22Rv1 (cell line): ENCODE data around the gene AKT3.

Source experiments
- H3K27ac ChIP-seq: fragments of 450-650 bp; 2 replicates; pipeline ENCODE4 v1.5.1; 2017
- CTCF ChIP-seq: fragments of 450-650 bp; IDR thresholded peaks from 2 replicates; pipeline ENCODE4 v1.5.1; 2017; ENCODE audit warnings: mild to moderate bottlenecking
- ZFX ChIP-seq: fragments of 450-650 bp; IDR thresholded peaks from 2 replicates; pipeline ENCODE4 v1.6.1; 2017; ENCODE audit warnings: antibody characterized with exemption, borderline replicate concordance

Gene AKT3

DNA sequence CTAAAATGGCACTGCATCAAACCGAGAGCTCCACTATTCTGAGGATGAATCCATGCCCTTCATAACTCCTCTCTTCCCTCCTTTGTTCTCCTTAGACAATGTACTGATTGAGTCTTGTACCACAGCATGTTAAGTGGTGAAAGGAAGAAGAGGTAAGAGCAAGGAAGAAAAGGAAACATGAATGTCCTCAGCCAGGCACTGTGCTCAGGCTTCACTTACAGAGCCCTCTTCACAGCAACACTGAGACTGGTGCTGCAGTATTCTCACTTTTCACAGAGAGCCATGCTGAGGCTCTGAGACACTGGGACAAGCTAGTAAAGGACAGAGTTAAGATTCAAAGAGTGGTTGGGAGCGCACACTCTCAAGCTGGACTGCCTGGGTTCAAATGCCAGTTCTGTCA, 143.5 kb downstream of the AKT3 start:
- H3K27ac ChIP-seq: no peak overlapping the region
- TF ChIP-seq ZFX (no peak), CTCF (no peak)

- TF ChIP-seq ZFX (no peak), CTCF (no peak)
- no peak overlapping the region for H3K27ac ChIP-seq
These were observed 144.5 kb downstream of the AKT3 start for GRCh38 chr1:243705585-243705984.

DNA sequence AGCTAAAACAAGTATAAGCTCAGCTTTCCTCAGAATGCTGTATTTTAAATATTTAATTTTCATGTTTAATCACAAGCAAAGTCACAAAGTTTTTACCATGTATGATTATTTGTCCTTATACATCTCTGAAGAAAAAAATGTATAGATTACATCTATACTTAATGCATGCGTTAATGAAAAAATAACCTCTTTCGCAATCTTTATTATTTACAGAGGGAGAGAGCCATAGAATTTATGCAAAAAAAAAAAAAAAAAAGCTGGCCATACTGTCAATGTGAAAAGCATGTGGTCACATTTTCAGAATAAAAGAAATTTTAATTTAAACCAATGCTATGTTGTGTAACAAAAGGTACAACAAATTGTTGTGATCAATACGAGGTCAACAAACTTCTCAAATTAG, 148.2 kb downstream of the AKT3 start:
- no peak overlapping the region for H3K27ac ChIP-seq
- TF ChIP-seq ZFX (no peak), CTCF (no peak)

DNA sequence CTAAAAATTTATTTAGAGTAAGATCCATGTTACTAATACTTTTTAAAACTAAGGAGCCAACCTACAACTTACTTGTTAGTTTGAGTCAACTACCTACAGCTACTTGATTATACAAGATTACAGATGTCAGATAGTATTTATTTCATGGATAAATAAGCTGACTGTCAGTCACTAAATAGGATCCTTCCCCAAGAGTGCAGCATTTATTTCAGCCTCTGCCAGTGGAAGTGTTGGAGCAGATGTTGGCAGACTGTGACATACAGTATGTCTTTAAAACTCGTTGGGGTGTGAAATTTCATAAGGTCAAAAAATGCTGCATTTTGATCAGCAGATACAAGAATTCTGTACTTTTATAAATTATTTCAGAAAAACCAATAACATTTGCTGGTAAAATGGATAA, 156.2 kb downstream of the AKT3 start:
- no peak overlapping the region for H3K27ac ChIP-seq
- TF ChIP-seq CTCF: no peak
- no peak for TF ChIP-seq ZFX

DNA sequence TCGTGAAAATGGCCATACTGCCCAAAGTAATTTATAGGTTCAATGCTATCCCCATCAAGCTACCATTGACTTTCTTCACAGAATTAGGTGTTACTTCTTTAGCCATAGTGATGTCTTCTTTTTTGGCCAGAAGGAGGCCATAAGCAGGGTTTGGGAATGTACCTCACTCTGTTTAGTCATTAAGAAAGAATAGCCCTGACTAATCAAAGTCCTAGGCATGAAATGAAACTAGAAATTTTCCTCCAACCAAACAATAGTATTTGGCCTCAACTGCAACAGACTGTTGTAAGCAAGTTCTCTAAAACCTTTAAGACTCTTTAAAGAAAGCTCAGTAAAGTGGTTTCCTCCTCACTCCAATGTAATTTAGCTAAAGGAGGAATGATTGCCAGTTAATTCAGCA, 163.9 kb downstream of the AKT3 start:
- no peak overlapping the region for H3K27ac ChIP-seq
- TF ChIP-seq ZFX (no peak), CTCF (no peak)

DNA sequence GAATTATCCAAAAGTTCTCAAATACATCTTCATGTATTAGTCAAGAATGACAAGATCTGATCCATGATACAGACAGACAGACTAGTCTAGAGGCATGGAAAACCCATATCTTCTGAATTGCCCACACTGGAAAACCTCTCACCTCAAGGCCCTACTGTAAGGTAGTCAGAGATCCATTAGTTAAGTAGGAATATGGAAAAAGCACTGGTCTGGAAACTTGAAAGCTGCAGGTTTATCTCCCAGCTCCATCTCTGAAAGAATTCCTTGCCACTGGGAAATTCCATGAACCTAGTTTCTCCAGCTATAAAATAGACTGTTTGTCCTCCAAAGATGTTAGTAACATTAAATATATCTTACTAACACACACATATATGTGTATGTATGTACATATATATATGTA, 169.2 kb downstream of the AKT3 start:
- H3K27ac ChIP-seq: no peak overlapping the region
- no peak for TF ChIP-seq CTCF
- TF ChIP-seq ZFX: no peak

GRCh38 chr1:243672539-243673074, 177.4 kb downstream of the AKT3 start:
- H3K27ac ChIP-seq: no peak overlapping the region
- no peak for TF ChIP-seq CTCF
- TF ChIP-seq ZFX: no peak
